T-helper 1 cell treated with Interleukin-12 subunit alpha and Interleukin-12 subunit beta and Interleukin-4 antibody, amounts not matched to agents 30 μg/mL and 1 μg/mL, for 36 hours (primary cell): Measurements from ENCODE around the gene ART1.

Experiments used
- H3K27ac Mint-ChIP-seq: one replicate; pipeline ENCODE4 v1.8.0; 2021; ENCODE audit warnings: mild to moderate bottlenecking, mixed read lengths
- H3K27me3 Mint-ChIP-seq: one replicate; pipeline ENCODE4 v1.8.0; 2021; ENCODE audit warnings: low read depth, mixed read lengths
- H3K36me3 Mint-ChIP-seq: one replicate; pipeline ENCODE4 v1.8.0; 2021; ENCODE audit warnings: low read depth, mixed read lengths
- H3K4me1 Mint-ChIP-seq: one replicate; pipeline ENCODE4 v1.8.0; 2021; ENCODE audit warnings: low read depth, mixed read lengths
- H3K4me3 Mint-ChIP-seq: one replicate; pipeline ENCODE4 v1.8.0; 2021; ENCODE audit warnings: mild to moderate bottlenecking, moderate library complexity, mixed read lengths
- H3K9me3 Mint-ChIP-seq: one replicate; pipeline ENCODE4 v1.8.0; 2021; ENCODE audit warnings: mixed read lengths

Gene ART1

DNA sequence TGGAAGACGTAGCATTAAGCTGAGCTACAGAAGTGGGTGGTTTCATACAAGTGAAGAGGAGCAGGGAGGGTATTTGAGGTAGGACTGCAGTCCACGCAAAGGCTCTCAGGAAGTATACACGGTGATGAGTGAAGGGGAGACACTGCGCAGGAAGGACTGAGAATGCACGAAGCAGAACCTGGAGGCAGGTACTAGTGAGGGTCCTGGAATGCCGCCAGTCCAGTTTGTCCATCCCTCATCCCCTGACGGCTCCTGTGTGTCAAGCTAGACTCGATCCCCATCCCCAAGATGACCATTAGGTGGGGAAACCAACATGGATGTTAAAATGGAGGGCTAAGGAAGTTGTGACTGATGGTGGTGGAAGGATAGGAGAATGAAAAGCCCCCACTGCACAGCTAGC lies 26.9 kb upstream of the ART1 start:
- H3K27ac Mint-ChIP-seq: no peak overlapping the region
- H3K27me3 Mint-ChIP-seq: no peaks in the 10 kb centered on the region
- H3K4me1 Mint-ChIP-seq: peaks cover 12% of the 10 kb centered on the region
- no peaks in the 10 kb centered on the region for H3K36me3 Mint-ChIP-seq
- H3K4me3 Mint-ChIP-seq: no peak overlapping the region
- no peaks in the 10 kb centered on the region for H3K9me3 Mint-ChIP-seq

DNA sequence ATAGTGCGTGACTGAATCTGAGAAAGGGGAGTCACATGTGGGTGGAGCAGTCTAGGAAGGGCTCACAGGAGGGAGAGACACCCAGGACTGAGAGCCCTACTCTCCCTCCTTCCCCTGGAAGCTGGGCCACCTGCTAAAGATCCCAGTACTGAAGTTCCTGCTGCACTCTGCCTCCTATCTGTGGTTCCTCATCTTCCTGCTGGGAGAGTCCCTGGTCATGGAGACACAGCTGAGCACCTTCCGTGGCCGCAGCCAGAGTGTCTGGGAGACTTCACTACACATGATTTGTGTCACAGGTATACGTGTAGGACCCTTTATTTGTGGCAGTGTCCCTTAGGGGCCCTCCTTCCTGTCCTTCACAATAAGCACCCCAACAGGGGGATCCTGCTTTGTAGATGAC lies 22.4 kb upstream of the ART1 start:
- Mint-ChIP-seq H3K9me3 (no peaks in the 10 kb centered on the region), H3K4me1 (no peaks in the 10 kb centered on the region), H3K27me3 (peaks cover 6% of the 10 kb centered on the region), H3K36me3 (no peaks in the 10 kb centered on the region), H3K4me3 (no peak overlapping the region), H3K27ac (no peak overlapping the region)

DNA sequence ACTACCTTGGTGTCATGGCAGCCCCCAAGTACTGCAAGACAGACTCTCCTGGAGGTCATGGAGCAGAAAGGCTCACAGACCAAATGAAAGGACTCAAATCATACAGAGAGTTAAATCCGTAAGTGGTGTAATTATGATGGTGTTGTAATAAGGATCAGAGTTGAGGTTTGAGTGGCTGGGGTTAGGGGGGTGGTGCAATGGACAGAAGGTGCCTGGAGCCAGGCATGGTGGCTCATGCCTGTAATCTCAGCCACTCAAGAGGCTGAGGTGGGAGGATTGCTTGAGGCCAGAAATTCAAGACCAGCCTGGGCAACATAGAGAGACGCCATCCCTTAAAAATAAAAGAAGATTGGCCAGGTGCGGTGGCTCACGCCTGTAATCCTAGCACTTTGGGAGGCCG lies 21.8 kb upstream of the ART1 start:
- peaks cover 6% of the 10 kb centered on the region for H3K27me3 Mint-ChIP-seq
- no peak overlapping the region for H3K27ac Mint-ChIP-seq
- H3K9me3 Mint-ChIP-seq: no peaks in the 10 kb centered on the region
- no peak overlapping the region for H3K4me3 Mint-ChIP-seq
- H3K36me3 Mint-ChIP-seq: no peaks in the 10 kb centered on the region
- no peaks in the 10 kb centered on the region for H3K4me1 Mint-ChIP-seq

DNA sequence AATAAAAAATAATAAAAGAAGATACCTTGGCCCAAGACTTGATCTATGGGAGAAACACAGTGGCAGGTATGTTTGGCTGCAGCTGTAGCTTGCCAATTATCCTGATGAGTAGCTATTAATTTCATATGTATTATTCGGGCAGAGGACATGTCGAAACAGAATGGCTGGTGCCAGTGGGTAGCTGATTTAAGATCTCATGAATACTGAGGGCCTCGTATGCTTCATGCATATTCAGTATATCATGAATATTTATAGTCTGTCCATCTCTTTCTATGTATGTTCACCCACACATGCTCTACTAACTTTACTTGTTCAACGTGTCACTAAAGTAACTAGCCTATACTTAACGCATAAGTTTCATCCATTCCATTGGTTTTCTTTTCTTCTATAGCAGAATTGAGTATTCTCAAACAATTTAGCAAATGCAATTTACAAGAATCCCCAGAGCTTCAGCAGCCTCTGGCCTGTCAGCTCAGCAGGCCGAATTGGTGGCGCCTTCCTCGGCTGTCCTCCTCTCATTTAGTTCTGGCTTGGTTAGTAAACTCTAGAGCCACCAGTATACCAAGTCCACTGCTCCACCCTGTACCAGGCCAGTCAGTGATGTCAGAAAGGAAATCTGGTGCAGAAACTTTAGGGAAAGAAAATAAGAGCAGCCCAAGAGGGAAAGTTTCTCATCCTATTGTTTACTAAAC lies 21.0 kb upstream of the ART1 start:
- no peaks in the 10 kb centered on the region for H3K36me3 Mint-ChIP-seq

DNA sequence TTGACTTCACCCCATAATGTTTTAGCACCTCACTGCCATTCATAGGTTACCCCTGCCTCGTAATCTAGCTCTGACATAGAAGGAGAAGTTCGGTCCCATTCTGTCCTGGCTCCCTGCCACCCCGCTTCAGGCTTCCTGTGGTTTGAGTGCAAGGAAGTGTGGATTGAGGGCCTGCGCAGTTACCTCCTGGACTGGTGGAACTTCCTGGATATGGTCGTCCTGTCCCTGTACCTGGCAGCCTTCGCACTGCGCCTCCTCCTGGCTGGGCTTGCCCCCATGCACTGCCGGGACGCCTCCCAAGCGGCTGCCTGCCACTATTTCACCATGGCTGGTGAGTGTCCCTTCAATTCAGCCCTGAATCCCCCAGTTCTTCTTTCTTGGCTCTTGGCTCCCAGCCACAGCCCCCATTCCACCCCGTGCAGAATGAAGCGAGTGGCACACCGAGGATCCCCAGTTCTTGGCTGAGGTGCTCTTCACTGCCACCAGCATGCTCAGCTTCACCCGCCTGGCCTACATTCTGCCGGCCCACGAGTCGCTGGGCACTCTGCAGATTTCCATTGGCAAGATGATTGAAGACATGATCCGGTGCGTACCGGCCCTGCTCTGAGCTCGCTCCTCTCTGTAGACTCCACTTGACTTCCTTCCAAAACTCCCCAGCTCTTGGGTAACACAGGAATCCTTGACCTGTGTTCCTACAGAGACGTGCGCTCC lies 18.5 kb upstream of the ART1 start:
- Mint-ChIP-seq H3K27ac (no peak overlapping the region), H3K4me3 (no peak overlapping the region), H3K9me3 (no peaks in the 10 kb centered on the region), H3K36me3 (no peaks in the 10 kb centered on the region), H3K4me1 (no peaks in the 10 kb centered on the region), H3K27me3 (peaks cover 6% of the 10 kb centered on the region)

More for the DNA sequence above, 21.0 kb upstream of the ART1 start:
- no peak overlapping the region for H3K27ac Mint-ChIP-seq
- H3K27me3 Mint-ChIP-seq: peaks cover 6% of the 10 kb centered on the region
- H3K4me3 Mint-ChIP-seq: no peak overlapping the region
- no peaks in the 10 kb centered on the region for H3K9me3 Mint-ChIP-seq
- no peaks in the 10 kb centered on the region for H3K4me1 Mint-ChIP-seq

DNA sequence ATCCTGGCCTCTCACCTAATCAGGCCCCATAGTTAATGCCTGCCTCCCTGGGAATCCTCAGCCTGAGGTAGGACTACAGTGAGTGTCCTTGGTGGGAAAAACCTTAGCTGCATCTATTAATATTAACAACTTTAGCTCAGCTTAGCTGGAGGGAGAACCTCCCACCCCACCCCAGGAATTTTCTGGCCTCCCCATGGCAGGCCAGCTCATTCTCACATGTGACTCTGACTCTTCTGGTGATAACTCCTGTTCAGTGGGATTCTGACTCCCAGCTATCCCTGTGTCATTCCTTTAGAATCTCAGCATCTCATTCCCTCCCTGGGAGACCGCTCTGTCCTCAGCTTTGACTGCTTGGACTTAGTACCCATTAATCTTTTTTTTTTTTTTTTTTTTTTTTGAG lies 17.6 kb upstream of the ART1 start:
- H3K27me3 Mint-ChIP-seq: peaks cover 6% of the 10 kb centered on the region
- no peaks in the 10 kb centered on the region for H3K4me1 Mint-ChIP-seq
- H3K27ac Mint-ChIP-seq: no peak overlapping the region
- H3K9me3 Mint-ChIP-seq: no peaks in the 10 kb centered on the region
- no peak overlapping the region for H3K4me3 Mint-ChIP-seq
- H3K36me3 Mint-ChIP-seq: no peaks in the 10 kb centered on the region

DNA sequence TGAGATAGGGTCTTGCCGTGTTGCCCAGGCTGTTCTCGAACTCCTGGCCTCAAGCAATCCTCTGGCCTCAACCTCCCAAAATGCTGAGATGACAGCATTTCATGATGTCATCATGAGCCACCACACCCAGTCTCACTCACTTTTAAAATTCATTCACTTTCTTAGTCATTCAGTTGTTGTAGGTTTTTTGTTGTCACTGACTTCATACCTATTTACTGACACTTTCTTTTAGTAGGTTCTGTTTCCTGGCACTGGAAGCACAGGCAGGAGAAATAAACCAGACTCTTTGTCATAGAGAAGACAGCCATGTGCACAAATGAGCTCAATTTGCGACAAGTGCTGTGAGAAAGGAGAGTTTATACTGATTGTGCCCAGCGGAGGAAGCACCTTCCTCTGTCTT lies 13.6 kb upstream of the ART1 start:
- Mint-ChIP-seq H3K36me3 (no peaks in the 10 kb centered on the region), H3K4me1 (no peaks in the 10 kb centered on the region), H3K9me3 (no peaks in the 10 kb centered on the region), H3K27me3 (peaks cover 6% of the 10 kb centered on the region), H3K4me3 (no peak overlapping the region), H3K27ac (no peak overlapping the region)

DNA sequence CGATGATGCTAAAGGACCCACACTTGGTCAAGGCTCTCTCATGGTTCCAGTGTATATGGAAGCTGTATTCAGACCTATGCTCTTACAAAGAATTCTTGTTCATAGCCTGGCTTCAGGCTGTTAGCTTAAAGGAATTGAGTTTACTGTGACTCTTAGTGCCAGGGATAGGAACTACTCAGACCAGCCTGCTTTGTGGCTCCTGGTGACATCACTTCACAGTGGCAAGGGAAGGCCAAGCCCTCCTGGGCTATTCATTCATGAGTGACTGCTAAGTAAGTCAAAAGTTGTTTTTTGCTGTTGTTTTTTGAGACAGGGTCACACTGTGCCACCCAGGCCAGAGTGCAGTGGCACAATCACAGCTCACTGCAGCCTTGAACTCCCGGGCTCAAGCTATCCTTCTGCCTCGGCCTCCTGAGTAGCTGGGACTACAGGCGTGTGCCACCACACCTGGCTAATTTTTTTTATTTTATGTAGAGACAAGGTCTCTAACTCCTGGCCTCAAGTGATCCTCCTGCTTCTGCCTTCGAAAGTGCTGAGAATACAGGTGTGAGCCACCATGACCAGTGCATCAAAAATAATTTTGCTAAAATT lies 12.8 kb upstream of the ART1 start:
- H3K27me3 Mint-ChIP-seq: no peaks in the 10 kb centered on the region
- H3K36me3 Mint-ChIP-seq: no peaks in the 10 kb centered on the region
- H3K4me1 Mint-ChIP-seq: no peaks in the 10 kb centered on the region
- H3K9me3 Mint-ChIP-seq: no peaks in the 10 kb centered on the region
- no peak overlapping the region for H3K27ac Mint-ChIP-seq
- no peak overlapping the region for H3K4me3 Mint-ChIP-seq

DNA sequence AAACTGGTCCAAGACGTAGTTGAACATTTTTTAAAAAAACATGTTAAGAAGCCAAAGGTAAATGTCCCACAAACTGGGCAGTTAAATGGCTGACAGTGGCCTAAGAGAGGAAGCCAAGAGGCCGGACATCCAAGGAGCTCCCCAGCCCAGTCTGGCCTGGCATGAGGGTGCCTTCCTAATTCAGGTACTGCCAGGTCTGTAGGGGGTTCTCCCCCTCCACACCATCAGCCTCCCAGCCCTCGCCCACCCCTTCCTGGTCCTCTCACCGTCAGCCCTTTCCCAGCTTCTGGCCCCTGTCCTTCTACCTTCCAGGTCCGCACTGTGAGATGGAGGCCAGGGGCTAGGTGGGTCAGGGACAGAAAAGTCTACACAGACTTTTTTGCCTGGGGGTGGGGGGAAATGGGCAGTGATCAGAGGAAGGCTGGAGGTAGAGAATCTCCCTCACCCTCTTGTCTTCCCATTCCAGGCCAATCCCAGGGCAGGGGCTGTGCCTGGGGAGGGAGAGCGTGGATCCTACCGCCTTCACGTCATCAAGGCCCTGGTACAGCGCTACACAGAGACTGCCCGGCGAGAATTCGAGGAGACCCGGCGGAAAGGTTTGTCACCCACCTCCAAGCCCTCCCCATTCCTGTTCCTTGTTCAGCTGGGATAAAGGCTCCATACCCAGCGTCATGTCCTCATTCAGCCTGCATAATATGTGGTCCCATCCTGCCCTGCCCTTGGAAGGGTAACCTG lies 9.1 kb upstream of the ART1 start:
- Mint-ChIP-seq H3K9me3 (no peaks in the 10 kb centered on the region), H3K27me3 (peaks cover 5% of the 10 kb centered on the region), H3K4me1 (no peaks in the 10 kb centered on the region), H3K27ac (no peak overlapping the region), H3K36me3 (no peaks in the 10 kb centered on the region), H3K4me3 (no peak overlapping the region)

DNA sequence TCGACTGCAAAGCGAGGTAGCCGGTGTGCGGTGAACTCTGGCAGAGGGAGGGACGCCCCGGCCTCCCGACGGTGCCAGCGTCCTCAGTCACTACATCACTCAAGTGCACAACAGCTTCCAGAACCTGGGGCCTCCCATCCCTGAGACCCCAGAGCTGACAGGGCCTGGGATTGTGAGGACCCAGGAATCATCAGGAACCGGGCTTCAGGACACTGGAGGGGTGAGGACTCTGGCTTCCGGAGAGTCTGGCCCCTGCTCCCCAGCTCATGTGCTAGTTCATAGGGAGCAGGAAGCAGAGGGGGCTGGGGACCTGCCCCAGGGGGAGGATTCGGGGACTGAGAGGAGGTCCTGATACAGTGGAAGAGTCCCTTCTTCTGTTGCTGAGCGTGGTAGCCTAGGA lies 7.7 kb upstream of the ART1 start:
- no peaks in the 10 kb centered on the region for H3K9me3 Mint-ChIP-seq
- H3K27ac Mint-ChIP-seq: no peak overlapping the region
- no peaks in the 10 kb centered on the region for H3K4me1 Mint-ChIP-seq
- H3K4me3 Mint-ChIP-seq: no peak overlapping the region
- H3K36me3 Mint-ChIP-seq: no peaks in the 10 kb centered on the region
- peaks cover 14% of the 10 kb centered on the region for H3K27me3 Mint-ChIP-seq

DNA sequence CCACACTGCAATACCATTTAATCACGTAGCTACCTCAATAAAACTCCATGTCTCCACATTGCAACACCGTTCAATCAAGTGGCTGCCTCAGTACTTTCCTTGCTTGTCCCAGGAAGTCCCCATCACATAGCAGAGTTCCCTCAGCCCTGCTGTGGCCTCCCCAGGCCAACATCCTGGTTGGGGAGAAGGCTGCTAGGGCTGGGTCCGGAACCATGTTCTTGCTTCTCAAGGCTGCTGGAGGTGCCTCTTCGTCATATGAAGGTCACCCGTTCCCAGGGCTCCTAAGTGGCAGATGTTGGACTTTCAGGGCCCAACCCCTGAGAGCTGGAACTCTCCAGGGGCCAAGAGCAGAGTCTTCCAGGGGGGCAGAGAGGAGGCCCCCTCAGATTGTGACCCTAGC lies 6.4 kb upstream of the ART1 start:
- H3K27ac Mint-ChIP-seq: no peak overlapping the region
- H3K36me3 Mint-ChIP-seq: no peaks in the 10 kb centered on the region
- peaks cover 25% of the 10 kb centered on the region for H3K27me3 Mint-ChIP-seq
- peaks cover 3% of the 10 kb centered on the region for H3K4me1 Mint-ChIP-seq
- no peak overlapping the region for H3K4me3 Mint-ChIP-seq
- no peaks in the 10 kb centered on the region for H3K9me3 Mint-ChIP-seq

DNA sequence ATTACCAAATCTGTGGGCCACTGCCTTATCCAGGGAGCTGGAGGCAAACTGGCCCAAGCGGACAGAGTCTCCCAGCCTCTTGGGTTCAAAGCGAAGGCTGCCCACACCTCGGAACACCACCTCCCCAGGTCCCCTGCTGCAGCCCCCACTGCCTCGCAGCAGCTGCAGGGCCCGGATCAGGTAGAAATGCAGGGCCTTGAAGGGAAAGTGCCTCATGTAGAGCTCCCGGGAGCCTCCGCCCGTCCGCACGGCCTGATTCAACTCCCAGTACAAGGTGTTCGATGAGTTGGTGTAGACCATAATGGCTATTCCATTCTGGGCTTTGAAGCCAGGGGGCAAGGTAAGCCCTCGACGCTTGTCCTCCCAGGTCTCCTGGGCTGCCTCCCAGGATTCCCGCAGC lies 5.1 kb upstream of the ART1 start:
- Mint-ChIP-seq H3K4me1 (peaks cover 3% of the 10 kb centered on the region), H3K27ac (no peak overlapping the region), H3K36me3 (no peaks in the 10 kb centered on the region), H3K27me3 (peaks cover 39% of the 10 kb centered on the region), H3K9me3 (no peaks in the 10 kb centered on the region), H3K4me3 (no peak overlapping the region)

DNA sequence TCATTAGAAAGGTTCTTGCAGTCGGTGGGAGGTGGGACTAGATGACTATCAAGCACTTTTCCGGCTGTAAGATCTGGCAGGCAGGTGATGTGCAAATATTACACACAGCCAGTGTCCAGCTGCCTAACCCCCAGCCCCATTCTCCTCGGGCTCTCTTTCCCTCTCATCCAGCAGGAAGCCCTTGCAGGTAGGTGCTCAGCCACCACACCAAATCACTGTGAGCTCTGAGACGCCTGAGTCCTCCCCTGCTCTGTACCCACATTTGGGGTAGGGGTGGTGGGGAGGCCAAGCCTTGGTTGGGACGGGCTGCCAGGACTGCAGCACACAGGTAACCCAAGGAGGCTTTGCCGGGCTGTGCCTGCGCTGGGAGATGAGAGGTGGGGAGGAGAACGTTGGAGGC lies 3.7 kb upstream of the ART1 start:
- Mint-ChIP-seq H3K4me1 (peaks cover 3% of the 10 kb centered on the region), H3K4me3 (peak overlapping the region; percentile 27), H3K36me3 (no peaks in the 10 kb centered on the region), H3K27me3 (peaks cover 41% of the 10 kb centered on the region), H3K9me3 (no peaks in the 10 kb centered on the region), H3K27ac (no peak overlapping the region)

DNA sequence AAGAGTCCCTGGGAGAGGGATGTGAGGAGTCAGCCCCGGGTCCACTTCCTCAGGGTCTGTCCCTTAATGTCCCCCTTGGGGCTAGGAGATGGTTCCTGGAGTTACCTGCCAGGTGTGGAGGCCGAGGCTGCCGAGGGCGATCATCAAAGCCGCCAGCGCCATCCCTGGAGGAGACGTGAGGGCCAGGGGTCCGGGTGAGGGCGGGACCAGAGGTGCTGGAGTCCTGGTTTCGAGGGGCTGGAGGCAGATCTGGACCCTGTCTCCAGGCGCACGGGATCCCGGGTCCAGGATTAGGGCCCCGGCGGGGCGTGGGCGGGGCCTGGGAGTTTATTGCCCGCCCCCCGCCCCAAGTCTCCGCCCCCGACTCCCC lies 3.2 kb upstream of the ART1 start, which contains the start of gene ART5:
Gene ART5 (minus strand): TSS at position 292 of the 370 bp plus-strand sequence. CDS start 130 bp downstream, at position 162.
- H3K27ac Mint-ChIP-seq: no peak within 1 kb of the TSS

More for the DNA sequence above, 3.2 kb upstream of the ART1 start, which contains the start of gene ART5:
- Mint-ChIP-seq H3K27me3 (peaks cover 43% of the 10 kb centered on the region), H3K4me3 (peak within 1 kb of the TSS; percentile 58), H3K36me3 (no peaks in the 10 kb centered on the region), H3K9me3 (no peaks in the 10 kb centered on the region), H3K4me1 (peaks cover 3% of the 10 kb centered on the region)
